Stimulated activated CD4-positive, alpha-beta T cell treated with anti-CD3 and anti-CD28 coated beads, Interleukin-4, amount 100 ng/mL, for 24 hours (primary cell): ENCODE measurements around the gene SPG11.

ENCODE experiments used
- DNase-seq: peaks from one replicate; pipeline ENCODE4 v3.0.0-alpha.2; 2020

Gene SPG11

GRCh38 chr15:44516436-44516835 is 147.0 kb downstream of the SPG11 start:
- DNase-seq = no peak
